Hippocampal formation (tissue), 2 donors: ENCODE results near the gene PAH.

Source experiments
- DNase-seq, 2 donors: peaks; one replicate each; lab custom pipeline; 2025; lab: John Stamatoyannopoulos, UW

The PAH gene

GRCh38 chr12:102950107-102950949, 33.3 kb upstream of the PAH start:
- no peak for DNase-seq

- DNase-seq: peak in 1 of 2 donors; percentile 17
These were observed 31.9 kb upstream of the PAH start for GRCh38 chr12:102948941-102949352.

- DNase-seq: no peak
These were observed 29.0 kb upstream of the PAH start for GRCh38 chr12:102946042-102946441.

- DNase-seq: no peak
These were observed 22.7 kb upstream of the PAH start for GRCh38 chr12:102939670-102940222.

- DNase-seq: no peak
These were observed 22.0 kb upstream of the PAH start for GRCh38 chr12:102939059-102939458.

- DNase-seq: no peak
These were observed 16.1 kb upstream of the PAH start for GRCh38 chr12:102933168-102933567.

GRCh38 chr12:102927220-102927619, 10.2 kb upstream of the PAH start:
- DNase-seq: no peak

- DNase-seq: no peak
These were observed 4.2 kb upstream of the PAH start for GRCh38 chr12:102921240-102921639.

GRCh38 chr12:102920271-102920670, 3.2 kb upstream of the PAH start:
- no peak for DNase-seq

- DNase-seq: no peak
These were observed 1.8 kb upstream of the PAH start for GRCh38 chr12:102918840-102919239.

- DNase-seq: no peak
These were observed 605 bp downstream of the PAH start for GRCh38 chr12:102916252-102917025.

- no peak for DNase-seq
These were observed 3.4 kb downstream of the PAH start for GRCh38 chr12:102913453-102914226.

- DNase-seq: no peak
These were observed 4.8 kb downstream of the PAH start for GRCh38 chr12:102912258-102912657.

- no peak for DNase-seq
These were observed 5.7 kb downstream of the PAH start for GRCh38 chr12:102911320-102911719.

- DNase-seq: no peak
These were observed 6.3 kb downstream of the PAH start for GRCh38 chr12:102910792-102911191.

GRCh38 chr12:102910137-102910536, 6.9 kb downstream of the PAH start:
- DNase-seq: no peak

GRCh38 chr12:102907918-102908317, 9.1 kb downstream of the PAH start:
- DNase-seq: no peak

GRCh38 chr12:102905229-102905628, 11.8 kb downstream of the PAH start:
- no peak for DNase-seq

GRCh38 chr12:102903337-102904007, 13.6 kb downstream of the PAH start:
- no peak for DNase-seq

GRCh38 chr12:102902093-102902492, 15.0 kb downstream of the PAH start:
- no peak for DNase-seq

- no peak for DNase-seq
These were observed 16.7 kb downstream of the PAH start for GRCh38 chr12:102900389-102900788.

GRCh38 chr12:102896067-102896466, 21.0 kb downstream of the PAH start:
- DNase-seq: no peak
